ENCODE data around the gene IFRD1.
"Not testable (repeated sequence)": the region's sequence is repeated elsewhere in the genome, so short reads cannot be mapped to it uniquely, and the experiment has no call there.

The IFRD1 gene

GRCh38 chr7:112509402-112509801 lies 59.1 kb downstream of the IFRD1 start:
- no peak for TF ChIP-seq CTCF (IDR thresholded peaks at IDR 0.05; ENCODE audit: low read depth, low read length)
- no peak for DNase-seq (ENCODE audit: extremely low read depth, low read depth)

GRCh38 chr7:112510001-112510742 lies 59.9 kb downstream of the IFRD1 start:
- DNase-seq (ENCODE audit: extremely low read depth, low read depth) = no peak

GRCh38 chr7:112510743-112511110 lies 60.5 kb downstream of the IFRD1 start:
- TF ChIP-seq CTCF (IDR thresholded peaks at IDR 0.05; ENCODE audit: low read depth, low read length) = no peak
- DNase-seq (ENCODE audit: extremely low read depth, low read depth) = no peak

More at GRCh38 chr7:112510001-112510742, 59.9 kb downstream of the IFRD1 start:
- TF ChIP-seq CTCF (IDR thresholded peaks at IDR 0.05; ENCODE audit: low read depth, low read length) = no peak

GRCh38 chr7:112511451-112512202 lies 61.4 kb downstream of the IFRD1 start:
- DNase-seq (ENCODE audit: extremely low read depth, low read depth) = no peak
- TF ChIP-seq CTCF (IDR thresholded peaks at IDR 0.05; ENCODE audit: low read depth, low read length) = no peak

GRCh38 chr7:112512451-112513210 lies 62.4 kb downstream of the IFRD1 start:
- TF ChIP-seq CTCF (IDR thresholded peaks at IDR 0.05; ENCODE audit: low read depth, low read length) = no peak
- no peak for DNase-seq (ENCODE audit: extremely low read depth, low read depth)

GRCh38 chr7:112515989-112516388 lies 65.7 kb downstream of the IFRD1 start:
- TF ChIP-seq CTCF (IDR thresholded peaks at IDR 0.05; ENCODE audit: low read depth, low read length) = no peak; the same call in 1 of the 2 replicates
- no peak for DNase-seq (ENCODE audit: extremely low read depth, low read depth)

- not testable (repeated sequence) for DNase-seq (ENCODE audit: extremely low read depth, low read depth)
Measured at GRCh38 chr7:112516418-112516817, 66.2 kb downstream of the IFRD1 start.
